Measurements from ENCODE around the gene POLH. TPM values are rescaled to one million over a fixed set of nuclear protein-coding genes. Genes with fewer than 3 reads are reported as not detected.

Gene POLH
- total and polyA plus RNA-seq, 9 of the 15 experiments (the other 6 are each of a cell fraction or from before 2014, with no cell fraction given), result 5.8 to 31.6 (median 20.6) TPM

- TF ChIP-seq RUNX1 (IDR thresholded peaks at IDR 0.05; ENCODE audit: low read depth) (no peak), TAF15 (IDR thresholded peaks at IDR 0.05; ENCODE audit: low read depth, low read length) (no peak), NFXL1 (CRISPR knock-in tag; IDR thresholded peaks at IDR 0.05) (peak; percentile 88), PHF21A (IDR thresholded peaks at IDR 0.05; ENCODE audit: borderline replicate concordance, low read depth) (no peak), BCOR (IDR thresholded peaks at IDR 0.05) (no peak), STAT6 (CRISPR knock-in tag; IDR thresholded peaks at IDR 0.05) (no peak), AFF4 (CRISPR knock-in tag; IDR thresholded peaks at IDR 0.05) (no peak; the same call in 1 of the 2 replicates), EZH2 (IDR thresholded peaks at IDR 0.05; ENCODE audit: borderline replicate concordance, low read depth, low read length) (no peak), CREBBP (IDR thresholded peaks at IDR 0.05; ENCODE audit: low read depth, low read length) (no peak), HLTF (IDR thresholded peaks at IDR 0.05) (no peak), ZBTB2 (IDR thresholded peaks at IDR 0.05) (no peak), CHD2 (IDR thresholded peaks at IDR 0.05; ENCODE audit: low read depth, low read length) (no peak), COPS2 (conservative IDR thresholded peaks at IDR 0.05) (no peak), CREB3 (tag; conservative IDR thresholded peaks at IDR 0.05; ENCODE audit: low read depth) (0 out of 2 replicates have a peak, but pooled peaks have one; percentile 42), MYC (IDR thresholded peaks at IDR 0.05; ENCODE audit: low read depth, low read length) (peak; percentile 69), MYC (CRISPR knock-in tag; IDR thresholded peaks at IDR 0.05; ENCODE audit: borderline replicate concordance, low read depth) (no peak), FIP1L1 (IDR thresholded peaks at IDR 0.05; ENCODE audit: low read depth, low read length, poor library complexity, severe bottlenecking) (no peak)
- TF ChIP-seq, protein P1, sequence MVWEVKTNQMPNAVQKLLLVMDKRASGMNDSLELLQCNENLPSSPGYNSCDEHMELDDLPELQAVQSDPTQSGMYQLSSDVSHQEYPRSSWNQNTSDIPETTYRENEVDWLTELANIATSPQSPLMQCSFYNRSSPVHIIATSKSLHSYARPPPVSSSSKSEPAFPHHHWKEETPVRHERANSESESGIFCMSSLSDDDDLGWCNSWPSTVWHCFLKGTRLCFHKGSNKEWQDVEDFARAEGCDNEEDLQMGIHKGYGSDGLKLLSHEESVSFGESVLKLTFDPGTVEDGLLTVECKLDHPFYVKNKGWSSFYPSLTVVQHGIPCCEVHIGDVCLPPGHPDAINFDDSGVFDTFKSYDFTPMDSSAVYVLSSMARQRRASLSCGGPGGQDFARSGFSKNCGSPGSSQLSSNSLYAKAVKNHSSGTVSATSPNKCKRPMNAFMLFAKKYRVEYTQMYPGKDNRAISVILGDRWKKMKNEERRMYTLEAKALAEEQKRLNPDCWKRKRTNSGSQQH (CRISPR knock-in tag; IDR thresholded peaks at IDR 0.05), result no peak
Measured at GRCh38 chr6:43570876-43571441, 5.0 kb upstream of the POLH start (continued).
